HG03469 (cell line): Measurements from ENCODE around the gene ASCL5.

ENCODE experiments used
- ATAC-seq: cut with Tn5 transposase; IDR thresholded peaks from one replicate; pipeline ENCODE4 v1.9.1; 2021; ENCODE audit warnings: mild to moderate bottlenecking, moderate library complexity, moderate number of reproducible peaks; ENCODE audit not compliant: unreplicated experiment

ASCL5 gene

GRCh38 chr1:201137024-201137392 lies 10.0 kb upstream of the ASCL5 start:
- ATAC-seq = no peak

- ATAC-seq = no peak
Measured at GRCh38 chr1:201136355-201137023, 9.5 kb upstream of the ASCL5 start.

- ATAC-seq = no peak
Measured at GRCh38 chr1:201134405-201134804, 7.4 kb upstream of the ASCL5 start.

- no peak for ATAC-seq
Measured at GRCh38 chr1:201131398-201131797, 4.4 kb upstream of the ASCL5 start.

GRCh38 chr1:201128962-201129361 lies 2.0 kb upstream of the ASCL5 start:
- ATAC-seq = no peak

GRCh38 chr1:201128476-201128875 lies 1.5 kb upstream of the ASCL5 start:
- ATAC-seq = no peak

- no peak for ATAC-seq
Measured at GRCh38 chr1:201127755-201128455, 921 bp upstream of the ASCL5 start.

- no peak for ATAC-seq
Measured at GRCh38 chr1:201126463-201126831, 537 bp downstream of the ASCL5 start.

GRCh38 chr1:201125800-201126199 lies 1.2 kb downstream of the ASCL5 start:
- ATAC-seq = no peak

- ATAC-seq = no peak
Measured at GRCh38 chr1:201125019-201125418, 2.0 kb downstream of the ASCL5 start.

GRCh38 chr1:201123866-201124265 lies 3.1 kb downstream of the ASCL5 start:
- ATAC-seq = no peak

- ATAC-seq = no peak
Measured at GRCh38 chr1:201122321-201122957, 4.5 kb downstream of the ASCL5 start.

- ATAC-seq = no peak
Measured at GRCh38 chr1:201119206-201120197, 7.5 kb downstream of the ASCL5 start.

GRCh38 chr1:201116091-201116490 lies 10.9 kb downstream of the ASCL5 start:
- ATAC-seq = no peak

GRCh38 chr1:201115390-201115937 lies 11.5 kb downstream of the ASCL5 start:
- no peak for ATAC-seq

GRCh38 chr1:201114245-201115131 lies 12.5 kb downstream of the ASCL5 start:
- peak; percentile 81 for ATAC-seq

- ATAC-seq = no peak
Measured at GRCh38 chr1:201113451-201114244, 13.3 kb downstream of the ASCL5 start.

GRCh38 chr1:201112926-201113325 lies 14.1 kb downstream of the ASCL5 start:
- ATAC-seq = no peak

- ATAC-seq = no peak
Measured at GRCh38 chr1:201112173-201112731, 14.7 kb downstream of the ASCL5 start, which contains the start of gene CACNA1S. CACNA1S (minus strand) TSS chr1:201112426; CDS start chr1:201112339, 87 bp downstream.
